Measurements from ENCODE around the gene ATP1B3.

DNA sequence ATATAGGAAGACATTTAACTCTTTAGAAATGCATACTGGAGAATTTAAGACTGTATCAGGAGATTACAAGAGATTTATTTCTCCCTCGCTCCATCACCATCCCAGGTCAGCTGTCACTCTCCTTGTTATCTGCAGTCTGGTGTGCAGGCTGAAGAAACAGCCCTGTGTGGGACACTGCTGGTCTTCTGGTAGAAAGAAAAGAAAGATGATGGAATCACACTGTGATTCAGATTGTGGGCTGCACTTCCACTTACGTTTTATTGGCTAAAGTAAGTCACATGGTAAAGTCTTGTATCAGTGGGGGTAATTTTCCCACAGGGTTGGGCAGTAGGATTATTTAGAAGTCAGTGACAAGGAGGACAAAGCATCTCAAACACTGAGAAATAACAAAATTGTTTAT is 18.1 kb upstream of the ATP1B3 start:
- TF ChIP-seq CTCF (IDR thresholded peaks at IDR 0.05) = no peak
- TF ChIP-seq EP300 (IDR thresholded peaks at IDR 0.05) = no peak
- TF ChIP-seq POLR2A (IDR thresholded peaks at IDR 0.05) = no peak

Measured in ovary (tissue), 3 donors.